Measurements from ENCODE around the gene TRIM47.
"Not testable (repeated sequence)": the region's sequence is repeated elsewhere in the genome, so short reads cannot be mapped to it uniquely, and the experiment has no call there.

Gene TRIM47

DNA sequence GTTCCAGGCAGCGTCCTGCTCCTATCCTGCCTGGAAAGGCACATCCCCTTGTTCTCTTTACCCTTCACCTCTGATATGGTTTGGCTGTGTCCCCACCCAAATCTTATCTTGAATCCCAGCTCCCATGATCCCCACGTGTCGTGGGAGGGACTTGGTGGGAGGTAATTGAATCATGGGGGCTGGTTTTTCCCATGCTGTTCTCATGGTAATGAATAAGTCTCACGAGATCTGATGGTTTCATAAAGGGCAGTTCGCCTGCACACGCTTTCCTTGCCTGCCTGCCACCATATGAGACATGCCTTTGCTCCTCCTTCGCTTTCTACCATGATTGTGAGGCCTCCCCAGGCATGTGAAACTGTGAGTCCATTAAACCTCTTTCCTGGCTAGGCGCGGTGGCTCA lies 7.5 kb upstream of the TRIM47 start:
- not testable (repeated sequence) for H3K79me2 ChIP-seq (ENCODE audit: control insufficient read depth, insufficient read depth, low read length, unreplicated experiment); H3K4me3 ChIP-seq (ENCODE audit: low read depth, low read length); H3K4me1 ChIP-seq (ENCODE audit: control insufficient read depth, insufficient read depth, low read length, unreplicated experiment); H3K27me3 ChIP-seq (ENCODE audit: insufficient read depth, low read length); H3K36me3 ChIP-seq (ENCODE audit: insufficient read depth, low read length); H2AFZ ChIP-seq (ENCODE audit: low read length, unreplicated experiment); H3K27ac ChIP-seq (ENCODE audit: low read depth, low read length)

DNA sequence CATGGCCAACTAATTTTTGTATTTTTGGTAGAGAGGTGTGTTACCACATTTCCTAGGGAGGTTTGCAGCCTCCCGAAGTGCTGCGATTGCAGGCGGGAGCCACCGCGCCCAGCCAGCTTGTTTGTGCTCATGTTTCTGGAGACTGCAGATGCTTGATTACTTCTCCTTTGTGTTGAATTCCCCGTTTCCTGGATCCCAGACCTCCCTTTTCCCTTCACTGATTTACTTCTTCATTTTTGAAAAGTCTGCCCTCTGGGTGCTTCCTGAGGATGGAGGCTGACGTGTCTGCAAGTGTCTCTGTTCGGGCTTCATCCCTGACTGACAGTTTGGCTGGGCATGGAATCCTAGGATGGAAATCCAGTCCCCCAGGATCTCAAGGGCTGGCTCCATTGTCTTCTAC lies 7.0 kb upstream of the TRIM47 start:
- Histone ChIP-seq H3K36me3 (ENCODE audit: insufficient read depth, low read length) (no peaks in the 10 kb centered on the region), H3K79me2 (ENCODE audit: control insufficient read depth, insufficient read depth, low read length, unreplicated experiment) (no peaks in the 10 kb centered on the region), H3K4me1 (ENCODE audit: control insufficient read depth, insufficient read depth, low read length, unreplicated experiment) (no peaks in the 10 kb centered on the region), H3K4me3 (ENCODE audit: low read depth, low read length) (no peak overlapping the region), H3K27ac (ENCODE audit: low read depth, low read length) (no peak overlapping the region), H3K27me3 (ENCODE audit: insufficient read depth, low read length) (no peaks in the 10 kb centered on the region), H2AFZ (ENCODE audit: low read length, unreplicated experiment) (no peak overlapping the region)

DNA sequence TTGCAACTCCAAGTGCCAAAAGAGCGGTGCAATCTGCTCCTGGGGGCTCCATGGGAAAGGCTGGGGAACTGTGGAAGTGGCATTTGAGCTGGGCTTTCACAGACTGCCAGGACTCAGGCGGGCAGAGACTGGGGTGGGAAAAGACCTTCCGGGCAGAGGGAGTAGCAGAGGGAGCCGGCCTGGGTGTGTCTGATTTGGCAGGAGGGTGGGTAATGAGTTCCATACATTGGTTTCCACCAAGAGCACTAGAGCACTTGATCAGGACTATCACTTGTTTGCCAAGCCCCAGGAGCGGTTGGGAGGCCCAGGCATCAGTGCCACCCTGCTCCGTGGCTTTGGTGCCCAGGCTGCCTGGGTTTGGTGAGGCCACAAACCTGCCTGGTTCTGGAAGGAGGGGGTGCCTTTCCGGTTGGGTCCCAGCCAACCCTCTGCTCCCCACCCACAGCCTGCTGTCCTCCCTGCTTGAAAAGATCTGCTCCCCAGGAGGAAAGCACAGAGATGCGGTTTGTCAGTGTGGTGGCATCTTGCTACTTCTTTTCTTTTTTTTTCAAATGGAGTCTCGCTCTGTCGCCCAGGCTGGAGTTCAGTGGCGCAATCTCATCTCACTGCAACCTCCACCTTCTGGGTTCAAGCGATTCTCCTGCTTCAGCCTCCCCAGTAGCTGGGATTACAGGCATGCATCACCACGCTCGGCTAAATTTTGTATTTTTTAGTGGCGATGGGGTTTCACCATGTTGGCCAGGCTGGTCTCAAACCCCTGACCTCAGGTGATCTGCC lies 3.5 kb upstream of the TRIM47 start:
- H3K27ac ChIP-seq (ENCODE audit: low read depth, low read length), result no peak overlapping the region

DNA sequence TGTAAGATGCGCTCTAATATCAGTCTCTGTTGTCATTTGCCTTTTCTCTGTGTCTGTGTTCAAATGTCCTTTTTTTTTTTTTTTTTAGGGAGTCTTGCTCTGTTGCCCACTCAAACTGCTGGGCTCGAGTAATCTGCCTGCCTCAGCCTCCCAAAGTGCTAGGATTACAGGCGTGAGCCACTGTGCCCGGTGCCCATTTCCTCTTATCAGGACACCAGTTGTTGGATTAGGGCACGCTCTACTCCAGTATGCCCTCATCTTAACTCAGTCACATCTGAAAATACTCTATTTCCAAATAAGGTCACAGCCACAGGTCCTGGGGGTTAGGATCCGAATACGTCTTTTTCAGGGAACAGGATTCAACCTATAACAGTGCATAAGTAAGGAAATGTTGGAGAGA lies 1.9 kb upstream of the TRIM47 start:
- no peaks in the 10 kb centered on the region for H3K27me3 ChIP-seq (ENCODE audit: insufficient read depth, low read length)
- peaks cover 16% of the 10 kb centered on the region for H3K4me1 ChIP-seq (ENCODE audit: control insufficient read depth, insufficient read depth, low read length, unreplicated experiment)
- H2AFZ ChIP-seq (ENCODE audit: low read length, unreplicated experiment), result no peak overlapping the region
- no peak overlapping the region for H3K27ac ChIP-seq (ENCODE audit: low read depth, low read length)
- H3K4me3 ChIP-seq (ENCODE audit: low read depth, low read length), result no peak overlapping the region
- no peaks in the 10 kb centered on the region for H3K36me3 ChIP-seq (ENCODE audit: insufficient read depth, low read length)
- H3K79me2 ChIP-seq (ENCODE audit: control insufficient read depth, insufficient read depth, low read length, unreplicated experiment), result no peaks in the 10 kb centered on the region

More for the DNA sequence above, 3.5 kb upstream of the TRIM47 start:
- Histone ChIP-seq H3K36me3 (ENCODE audit: insufficient read depth, low read length) (no peaks in the 10 kb centered on the region), H3K79me2 (ENCODE audit: control insufficient read depth, insufficient read depth, low read length, unreplicated experiment) (no peaks in the 10 kb centered on the region), H3K27me3 (ENCODE audit: insufficient read depth, low read length) (no peaks in the 10 kb centered on the region), H2AFZ (ENCODE audit: low read length, unreplicated experiment) (no peak overlapping the region), H3K4me3 (ENCODE audit: low read depth, low read length) (no peak overlapping the region), H3K4me1 (ENCODE audit: control insufficient read depth, insufficient read depth, low read length, unreplicated experiment) (peaks cover under 1% of the 10 kb centered on the region)

DNA sequence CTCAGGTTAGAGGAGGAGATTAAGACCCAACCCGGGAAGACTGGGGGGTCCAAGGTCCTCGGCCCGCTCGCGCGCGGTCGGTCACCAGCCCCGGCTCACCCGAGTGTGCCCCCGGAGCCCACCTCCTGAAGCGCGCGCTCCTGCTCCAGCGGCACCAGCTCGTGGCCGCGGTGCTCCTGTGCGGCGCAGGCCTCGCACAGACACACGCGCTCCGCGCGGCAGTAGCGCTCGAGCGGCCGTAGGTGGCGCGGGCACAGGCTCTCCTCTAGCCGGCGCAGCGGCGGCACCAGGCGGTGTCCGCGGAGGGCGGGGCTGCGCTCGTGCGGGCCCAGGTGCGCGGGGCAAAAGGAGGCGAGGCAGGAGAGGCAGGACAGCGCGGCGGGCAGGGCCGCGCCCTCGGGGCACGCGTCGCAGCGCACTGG lies 618 bp downstream of the TRIM47 start:
- H3K27ac ChIP-seq (ENCODE audit: low read depth, low read length), result peak overlapping the region; percentile 91
- H3K36me3 ChIP-seq (ENCODE audit: insufficient read depth, low read length), result no peaks in the 10 kb centered on the region
- H3K4me1 ChIP-seq (ENCODE audit: control insufficient read depth, insufficient read depth, low read length, unreplicated experiment), result peaks cover 29% of the 10 kb centered on the region
- peak overlapping the region; percentile 46 for H2AFZ ChIP-seq (ENCODE audit: low read length, unreplicated experiment)
- no peaks in the 10 kb centered on the region for H3K27me3 ChIP-seq (ENCODE audit: insufficient read depth, low read length)
- peak overlapping the region; percentile 85 for H3K4me3 ChIP-seq (ENCODE audit: low read depth, low read length)
- no peaks in the 10 kb centered on the region for H3K79me2 ChIP-seq (ENCODE audit: control insufficient read depth, insufficient read depth, low read length, unreplicated experiment)

DNA sequence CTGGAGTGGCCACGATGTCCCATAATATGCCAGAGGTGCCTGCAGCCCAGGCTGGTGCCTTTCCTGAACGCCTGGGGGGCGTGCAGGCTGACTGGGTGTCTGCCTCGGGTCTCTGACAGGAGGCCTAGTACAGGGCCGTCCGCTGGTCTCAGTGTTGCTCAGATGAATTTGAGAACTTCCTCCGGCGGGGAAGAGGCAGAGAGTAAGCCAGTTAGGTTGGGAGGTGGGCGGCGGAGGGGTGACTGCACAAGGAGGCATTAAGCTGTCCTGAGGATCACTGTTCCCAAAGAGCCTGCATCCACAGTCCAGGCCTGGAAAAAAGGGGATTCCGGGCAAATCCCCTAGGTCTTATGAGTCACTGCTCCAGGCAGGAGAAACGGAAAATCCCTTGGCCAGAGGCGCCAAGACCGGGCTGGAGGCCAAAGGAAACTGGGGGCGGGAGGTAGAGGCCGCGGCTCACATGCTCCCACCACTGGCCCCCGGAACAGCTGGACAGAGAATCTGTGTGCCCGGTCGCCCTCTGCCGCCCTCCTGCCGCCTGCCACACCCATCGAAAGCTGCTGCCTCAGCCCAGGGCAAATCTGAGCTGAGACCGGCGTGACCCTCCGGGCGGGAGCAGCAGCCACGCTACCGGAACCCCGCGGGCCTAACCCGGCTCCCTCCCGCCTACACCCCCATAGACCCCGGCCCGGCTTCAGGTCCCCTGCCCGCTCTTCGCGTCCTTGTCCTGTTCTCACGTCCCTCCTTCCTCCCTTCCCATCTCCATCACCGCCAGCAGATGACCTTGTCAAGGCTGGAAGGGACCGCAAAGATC lies 1.2 kb downstream of the TRIM47 start:
- Histone ChIP-seq H3K27me3 (ENCODE audit: insufficient read depth, low read length) (no peaks in the 10 kb centered on the region), H3K27ac (ENCODE audit: low read depth, low read length) (peak overlapping the region; percentile 91), H3K4me3 (ENCODE audit: low read depth, low read length) (peak overlapping the region; percentile 85), H3K4me1 (ENCODE audit: control insufficient read depth, insufficient read depth, low read length, unreplicated experiment) (peaks cover 35% of the 10 kb centered on the region), H3K79me2 (ENCODE audit: control insufficient read depth, insufficient read depth, low read length, unreplicated experiment) (no peaks in the 10 kb centered on the region), H3K36me3 (ENCODE audit: insufficient read depth, low read length) (no peaks in the 10 kb centered on the region), H2AFZ (ENCODE audit: low read length, unreplicated experiment) (peak overlapping the region; percentile 15)

DNA sequence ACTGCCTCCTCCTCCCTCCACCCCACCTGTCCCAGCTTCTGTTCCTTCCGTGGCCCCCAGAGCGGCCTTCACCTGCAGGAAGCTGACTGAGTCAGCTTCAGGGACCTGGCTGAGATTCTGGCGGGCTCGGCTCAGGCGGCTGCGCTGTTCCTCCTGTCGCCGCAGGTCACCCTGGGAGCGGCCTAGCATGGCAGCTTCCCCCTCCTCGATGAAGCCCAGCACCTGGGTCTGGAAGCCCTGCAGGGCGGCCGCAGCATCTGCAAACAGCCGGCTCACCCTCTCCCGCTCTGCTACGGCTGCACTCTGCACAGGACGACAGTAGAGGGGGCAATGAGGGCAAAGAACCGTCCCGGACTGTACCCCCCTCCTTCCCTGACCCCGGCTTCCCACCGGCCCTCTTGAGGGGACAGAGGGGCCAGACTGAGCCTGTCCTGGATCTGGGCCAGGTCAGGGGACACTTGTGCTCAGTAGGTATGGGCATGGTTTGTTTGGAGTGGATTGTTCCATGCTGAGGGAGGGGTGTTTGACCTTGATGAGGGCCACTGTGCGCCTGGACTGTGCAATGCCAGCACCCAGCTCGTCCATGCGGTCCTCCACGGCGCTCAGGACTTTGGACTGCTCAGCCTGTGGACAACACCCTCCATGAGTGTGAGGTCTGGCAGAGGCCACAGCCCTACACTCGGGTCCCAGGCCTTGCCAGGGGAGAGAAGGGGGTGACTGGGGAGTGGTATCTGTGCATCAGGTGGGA lies 2.0 kb downstream of the TRIM47 start:
- Histone ChIP-seq H3K27ac (ENCODE audit: low read depth, low read length) (peak overlapping the region; percentile 91), H3K27me3 (ENCODE audit: insufficient read depth, low read length) (no peaks in the 10 kb centered on the region), H2AFZ (ENCODE audit: low read length, unreplicated experiment) (no peak overlapping the region), H3K36me3 (ENCODE audit: insufficient read depth, low read length) (no peaks in the 10 kb centered on the region), H3K4me3 (ENCODE audit: low read depth, low read length) (peak overlapping the region; percentile 85), H3K79me2 (ENCODE audit: control insufficient read depth, insufficient read depth, low read length, unreplicated experiment) (no peaks in the 10 kb centered on the region), H3K4me1 (ENCODE audit: control insufficient read depth, insufficient read depth, low read length, unreplicated experiment) (peaks cover 35% of the 10 kb centered on the region)

DNA sequence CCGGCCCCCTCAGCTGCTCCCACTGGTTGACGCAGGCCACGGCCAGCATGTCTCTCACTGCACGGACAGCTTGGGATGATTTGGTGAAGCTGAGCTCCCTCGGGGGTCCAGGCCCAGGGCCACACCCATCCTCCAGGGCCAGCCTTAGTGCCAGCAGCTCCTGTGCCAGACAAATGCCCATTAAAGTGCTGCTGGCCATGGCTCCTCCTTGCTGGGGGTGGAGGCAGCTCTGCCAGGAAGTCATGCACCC lies 2.5 kb downstream of the TRIM47 start:
- Histone ChIP-seq H3K4me1 (ENCODE audit: control insufficient read depth, insufficient read depth, low read length, unreplicated experiment) (peaks cover 35% of the 10 kb centered on the region), H3K36me3 (ENCODE audit: insufficient read depth, low read length) (no peaks in the 10 kb centered on the region), H3K79me2 (ENCODE audit: control insufficient read depth, insufficient read depth, low read length, unreplicated experiment) (no peaks in the 10 kb centered on the region), H3K27me3 (ENCODE audit: insufficient read depth, low read length) (no peaks in the 10 kb centered on the region), H3K4me3 (ENCODE audit: low read depth, low read length) (peak overlapping the region; percentile 85), H3K27ac (ENCODE audit: low read depth, low read length) (peak overlapping the region; percentile 91), H2AFZ (ENCODE audit: low read length, unreplicated experiment) (no peak overlapping the region)

DNA sequence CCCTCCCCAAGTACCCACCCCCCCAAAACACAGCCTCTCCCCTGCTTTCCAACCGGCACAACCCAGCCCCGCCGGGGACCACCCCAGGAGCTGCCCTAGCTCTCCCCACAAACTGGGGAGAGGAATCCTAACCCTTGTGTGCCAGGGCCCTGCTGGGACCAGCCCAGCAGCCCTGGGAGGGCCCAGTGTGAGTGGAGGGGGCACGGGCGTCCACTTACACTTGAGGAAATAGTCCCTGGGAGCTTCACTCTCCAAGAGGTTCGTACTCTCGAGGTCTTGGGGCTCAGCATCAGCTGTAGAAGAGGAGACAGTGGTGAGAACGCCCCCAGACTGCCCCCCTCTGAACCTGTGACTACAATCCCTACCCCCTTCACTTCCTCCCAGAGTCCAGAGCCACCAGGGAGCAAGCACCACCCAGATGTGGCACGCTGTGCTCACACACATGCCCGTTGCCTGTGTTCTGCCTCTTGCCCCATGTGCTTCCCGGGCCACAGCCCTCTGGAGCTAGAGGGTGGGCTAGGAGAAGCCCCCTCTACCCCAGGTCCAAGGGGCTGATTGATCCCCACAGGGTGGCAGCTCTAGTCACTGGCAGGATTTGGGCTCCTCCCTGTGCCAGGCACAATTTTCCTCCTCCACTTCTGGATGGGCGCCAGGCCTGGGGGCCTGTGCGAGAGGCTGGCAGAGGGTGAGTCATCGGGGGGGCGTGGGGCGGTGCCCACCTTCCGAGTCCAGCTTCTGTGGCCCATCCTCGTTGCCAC lies 3.0 kb downstream of the TRIM47 start:
- 0 out of 2 replicates have a peak overlapping the region, but pooled peaks have one; percentile 85 for H3K4me3 ChIP-seq (ENCODE audit: low read depth, low read length)
- peak overlapping the region; percentile 91 for H3K27ac ChIP-seq (ENCODE audit: low read depth, low read length)
- H3K79me2 ChIP-seq (ENCODE audit: control insufficient read depth, insufficient read depth, low read length, unreplicated experiment), result no peaks in the 10 kb centered on the region
- H3K4me1 ChIP-seq (ENCODE audit: control insufficient read depth, insufficient read depth, low read length, unreplicated experiment), result peaks cover 35% of the 10 kb centered on the region
- no peak overlapping the region for H2AFZ ChIP-seq (ENCODE audit: low read length, unreplicated experiment)
- no peaks in the 10 kb centered on the region for H3K36me3 ChIP-seq (ENCODE audit: insufficient read depth, low read length)
- no peaks in the 10 kb centered on the region for H3K27me3 ChIP-seq (ENCODE audit: insufficient read depth, low read length)

All from ACC112 (cell line).